ENCODE results near the gene MMP25.
"Not testable (repeated sequence)": the region's sequence is repeated elsewhere in the genome, so short reads cannot be mapped to it uniquely, and the experiment has no call there.

The MMP25 gene

GRCh38 chr16:3074860-3075522 lies 28.6 kb downstream of the MMP25 start:
- no peak for FAIRE-seq

GRCh38 chr16:3075523-3075915 lies 29.2 kb downstream of the MMP25 start:
- no peak for FAIRE-seq

DNA sequence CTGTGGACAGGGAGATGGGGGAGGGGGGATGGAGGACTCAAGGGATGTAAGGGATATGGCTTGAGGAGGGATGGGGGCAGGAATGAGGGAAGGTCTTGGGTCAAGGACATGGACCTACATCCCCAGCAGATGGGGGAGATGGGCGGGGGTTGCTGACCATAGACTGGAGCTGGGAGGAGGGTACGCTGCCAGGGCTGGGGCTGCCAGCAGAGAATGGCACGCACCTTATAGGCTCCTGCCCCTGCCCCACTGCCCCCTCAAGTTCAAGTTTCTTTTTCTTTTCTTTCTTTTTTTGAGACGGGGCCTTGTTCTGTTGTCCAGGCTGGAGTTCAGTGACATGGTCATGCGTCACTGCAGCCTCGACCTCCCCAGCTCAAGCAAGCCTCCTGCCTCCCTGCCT lies 29.6 kb downstream of the MMP25 start:
- not testable (repeated sequence) for FAIRE-seq

GRCh38 chr16:3076577-3076976 lies 30.2 kb downstream of the MMP25 start:
- no peak for FAIRE-seq

GRCh38 chr16:3080024-3080423 lies 33.7 kb downstream of the MMP25 start:
- no peak for FAIRE-seq

- not testable (repeated sequence) for FAIRE-seq
These were observed 35.6 kb downstream of the MMP25 start for GRCh38 chr16:3081957-3082356.

DNA sequence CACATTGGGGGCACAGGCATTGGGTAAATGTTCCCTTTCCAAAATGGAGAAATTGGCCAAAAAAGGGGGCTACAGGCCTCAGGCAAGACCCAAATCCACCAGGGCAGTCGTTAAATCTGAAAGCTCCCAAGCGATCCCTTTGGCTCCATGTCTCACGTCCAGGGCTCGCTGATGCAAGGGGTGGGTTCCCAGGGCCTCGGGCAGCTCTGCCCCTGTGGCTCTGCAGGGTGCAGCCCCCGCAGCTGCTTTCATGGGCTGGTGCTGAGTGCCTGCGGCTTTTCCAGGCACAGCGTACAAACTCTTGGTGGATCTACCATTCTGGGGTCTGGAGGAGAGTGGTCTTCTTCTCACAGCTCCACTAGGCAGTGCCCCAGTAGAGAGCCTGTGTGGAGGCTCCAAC lies 37.0 kb downstream of the MMP25 start:
- not testable (repeated sequence) for FAIRE-seq

- FAIRE-seq = no peak
These were observed 38.1 kb downstream of the MMP25 start for GRCh38 chr16:3084491-3084890.

GRCh38 chr16:3084969-3085670 lies 38.8 kb downstream of the MMP25 start:
- FAIRE-seq = no peak

GRCh38 chr16:3085868-3086595 lies 39.7 kb downstream of the MMP25 start:
- no peak for FAIRE-seq

DNA sequence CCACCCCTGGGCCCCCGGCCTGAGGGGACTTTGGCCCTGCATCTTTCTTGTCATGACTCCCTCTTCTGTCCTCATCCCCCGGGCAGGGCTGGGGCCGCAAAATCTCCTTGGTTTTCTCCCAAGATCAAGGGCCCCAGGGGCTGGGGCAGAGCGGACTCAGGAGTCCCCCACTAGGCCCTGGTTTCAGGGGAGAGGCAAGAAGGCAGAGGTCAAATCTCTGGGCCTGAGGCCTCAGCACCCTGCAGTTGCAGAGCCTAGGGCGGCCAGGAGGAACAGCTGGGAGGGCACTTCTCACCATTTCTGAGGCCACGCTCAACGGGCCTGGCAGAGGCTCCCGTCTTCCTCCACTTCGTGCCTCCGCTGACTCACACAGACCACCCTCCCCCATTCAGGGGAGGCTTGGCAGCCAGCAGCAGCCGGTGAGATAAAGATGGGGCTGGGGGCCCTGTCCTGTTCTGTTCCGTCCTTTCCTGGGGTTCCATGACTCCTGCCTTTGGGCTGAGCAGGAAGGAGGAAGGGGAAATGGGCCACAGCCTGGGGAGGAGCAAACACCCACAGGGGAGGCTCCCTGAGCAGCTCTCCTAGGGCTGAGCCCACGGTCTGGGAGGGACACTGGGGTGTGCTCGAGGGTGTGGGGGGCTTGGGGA lies 40.4 kb downstream of the MMP25 start:
- FAIRE-seq = no peak

DNA sequence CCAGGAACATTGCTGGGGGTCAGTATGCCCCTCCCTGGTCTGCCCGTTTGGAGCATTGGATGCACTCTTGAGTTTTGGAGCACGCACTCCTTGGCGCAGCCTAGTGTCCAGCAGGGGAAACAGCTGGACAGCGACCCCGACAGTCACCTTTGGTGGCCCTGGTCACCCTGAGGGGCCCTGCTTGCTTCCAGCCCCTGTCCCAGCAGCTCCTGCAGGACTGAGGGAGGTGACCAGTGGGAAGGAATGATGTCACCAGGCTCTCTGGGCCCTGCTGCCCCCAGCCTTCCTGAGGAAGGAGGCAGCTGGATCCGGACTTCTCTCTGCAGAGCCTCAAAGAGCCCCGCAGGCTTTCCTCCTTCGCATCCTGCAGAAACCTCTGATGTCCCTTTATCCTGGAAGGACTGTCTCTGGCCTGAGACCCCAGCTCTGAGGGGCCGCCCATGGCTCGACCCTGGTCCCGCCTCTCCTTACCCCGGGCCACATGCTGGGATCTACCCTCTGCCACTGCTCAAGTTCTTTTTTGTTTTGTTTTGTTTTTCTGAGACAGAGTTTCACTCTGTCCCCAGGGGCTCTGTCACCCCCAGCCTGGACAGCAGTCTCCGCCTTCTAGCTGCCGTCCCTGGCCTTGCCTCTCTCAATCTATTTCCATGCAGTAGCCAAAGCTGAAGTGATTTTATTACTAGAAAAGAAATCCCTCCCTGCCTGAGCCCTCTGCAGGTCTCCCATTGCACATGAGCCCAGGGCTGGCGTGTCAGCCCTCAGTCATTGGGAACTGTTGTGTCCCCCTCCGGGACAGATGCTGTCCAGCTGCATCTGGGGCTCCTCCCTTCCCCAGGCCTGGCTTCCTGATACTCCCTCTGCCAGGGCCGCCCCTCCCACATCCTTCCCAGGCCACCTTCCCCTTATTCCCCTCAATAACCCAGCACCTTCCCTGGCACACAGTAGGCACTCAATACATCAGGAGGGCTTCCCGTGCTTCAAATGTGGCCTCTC lies 41.2 kb downstream of the MMP25 start:
- no peak for FAIRE-seq

- FAIRE-seq = no peak
These were observed 42.1 kb downstream of the MMP25 start for GRCh38 chr16:3088450-3088849.

DNA sequence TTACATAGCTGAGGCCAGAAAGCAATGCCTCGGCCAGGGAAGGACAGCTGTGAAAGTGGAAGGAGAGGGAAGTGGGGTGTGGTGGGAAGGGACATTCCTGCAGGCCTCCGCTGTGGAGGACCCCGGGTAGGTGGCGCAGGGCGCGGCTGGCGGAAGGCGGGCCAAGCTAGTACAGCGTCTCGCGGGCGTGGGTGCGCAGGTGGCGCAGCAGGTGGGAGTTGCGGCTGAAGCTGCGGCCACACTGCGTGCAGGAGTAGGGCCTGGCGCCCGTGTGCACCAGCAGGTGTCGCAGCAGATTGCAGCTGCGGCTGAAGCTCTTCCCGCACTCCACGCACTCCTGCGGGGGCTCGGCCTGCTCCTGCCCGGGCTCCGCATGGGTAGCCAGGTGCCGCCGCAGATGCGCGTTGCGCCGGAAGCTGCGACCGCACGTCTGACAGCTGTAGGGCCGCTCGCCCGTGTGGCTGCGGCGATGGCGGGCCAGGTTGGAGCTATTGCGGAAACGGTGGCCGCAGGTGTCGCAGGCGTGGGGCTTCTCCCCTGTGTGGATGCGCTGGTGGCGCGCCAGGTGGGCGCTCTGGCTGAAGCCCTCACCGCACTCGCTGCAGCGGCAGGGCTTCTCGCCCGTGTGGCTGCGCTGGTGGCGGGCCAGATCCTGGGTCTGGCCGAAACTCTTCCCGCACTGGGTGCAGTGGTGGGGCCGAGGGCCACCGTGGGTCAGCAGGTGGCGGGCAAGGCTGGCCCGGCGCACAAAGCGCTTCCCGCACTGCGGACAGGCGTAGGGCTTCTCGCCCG lies 42.8 kb downstream of the MMP25 start:
- FAIRE-seq = no peak

GRCh38 chr16:3089717-3090592 lies 43.6 kb downstream of the MMP25 start:
- FAIRE-seq = no peak

DNA sequence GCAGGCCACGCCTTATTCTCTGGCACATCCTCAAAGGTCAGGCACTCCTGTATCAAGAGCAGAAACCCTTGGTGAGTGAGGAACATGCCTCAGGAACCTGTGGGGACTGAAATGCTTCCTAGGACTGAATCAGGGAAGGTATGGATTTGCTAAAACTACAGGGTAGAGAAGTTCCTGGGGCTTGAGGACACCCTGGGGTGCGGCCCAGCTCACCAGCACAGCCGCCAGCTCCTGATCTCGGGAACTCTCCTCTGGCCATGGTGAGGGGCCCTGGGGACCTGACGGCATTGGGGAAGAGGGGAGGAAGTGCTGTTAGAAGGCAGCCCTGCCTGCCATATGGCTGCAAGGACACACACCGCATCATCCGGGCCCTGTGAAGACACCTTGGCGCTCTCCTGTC lies 45.2 kb downstream of the MMP25 start:
- no peak for FAIRE-seq

GRCh38 chr16:3092501-3092941 lies 46.2 kb downstream of the MMP25 start:
- no peak for FAIRE-seq

DNA sequence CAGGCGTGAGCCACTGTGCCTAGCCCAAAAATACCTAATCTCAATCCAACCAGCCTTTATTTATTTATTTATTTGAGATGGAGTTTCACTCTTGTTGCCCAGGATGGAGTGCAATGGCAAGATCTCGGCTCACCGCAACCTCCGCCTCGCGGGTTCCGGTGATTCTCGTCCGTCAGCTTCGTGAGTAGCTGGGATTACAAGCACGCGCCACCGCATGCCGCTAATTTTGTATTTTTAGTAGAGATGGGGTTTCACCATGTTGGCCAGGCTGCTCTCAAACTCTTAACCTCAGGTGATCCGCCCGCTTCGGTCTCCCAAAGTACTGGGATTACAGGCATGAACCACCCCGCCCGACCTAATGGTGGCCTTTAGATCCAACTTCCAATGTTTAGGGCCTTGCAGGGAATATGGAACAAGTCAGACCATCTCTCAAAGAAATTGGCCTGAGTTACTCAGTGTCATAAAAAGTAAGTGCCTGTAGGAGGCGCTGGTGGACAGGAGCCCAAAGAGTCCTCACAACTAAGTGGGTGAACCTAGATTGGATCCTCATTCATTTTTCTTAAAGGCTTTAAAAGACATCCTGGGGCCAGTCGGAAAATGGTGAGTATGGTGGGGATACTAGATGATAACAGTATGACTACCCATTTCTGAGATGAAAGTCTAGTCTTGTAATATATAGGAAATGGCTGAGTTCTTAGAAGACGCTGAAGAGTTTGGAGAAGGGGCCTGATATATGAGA lies 48.1 kb downstream of the MMP25 start:
- no peak for FAIRE-seq

- FAIRE-seq = no peak
These were observed 49.5 kb downstream of the MMP25 start for GRCh38 chr16:3095869-3096268.

DNA sequence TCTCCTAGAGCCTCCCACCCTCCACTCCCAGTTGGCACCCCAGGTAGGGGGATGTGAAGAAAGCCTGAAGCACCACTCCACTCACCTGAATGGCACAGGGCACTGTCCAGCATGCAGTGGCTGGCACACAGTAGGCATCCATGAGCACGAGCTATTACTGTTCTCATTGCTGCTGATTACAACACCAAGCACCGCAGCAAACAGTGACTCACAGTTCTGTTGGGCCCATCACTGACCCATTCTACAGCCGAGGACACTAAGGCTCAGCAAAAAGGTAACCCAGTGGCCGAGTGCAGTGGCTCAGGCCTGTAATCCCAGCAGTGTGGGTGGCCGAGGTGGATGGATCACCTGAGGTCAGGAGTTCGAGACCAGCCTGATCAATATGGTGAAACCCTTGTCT lies 50.0 kb downstream of the MMP25 start:
- no peak for FAIRE-seq

Measured in A204.1 (cell line).